ENCODE measurements around the gene FAM210A. TPM values are rescaled to one million over a fixed set of nuclear protein-coding genes. Genes with fewer than 3 reads are reported as not detected.

The FAM210A gene
- total and polyA plus RNA-seq, 9 of the 15 experiments (the other 6 are each of a cell fraction or from before 2014, with no cell fraction given) = 8.3 to 41.7 (median 19.1) TPM

GRCh38 chr18:13649397-13650390 lies 76.7 kb downstream of the FAM210A start (continued):
- TF ChIP-seq AFF4 (CRISPR knock-in tag; IDR thresholded peaks at IDR 0.05) (no peak), PKNOX1 (IDR thresholded peaks at IDR 0.05) (no peak), NR2F6 (CRISPR knock-in tag; IDR thresholded peaks at IDR 0.05) (no peak), BCOR (IDR thresholded peaks at IDR 0.05) (no peak)

DNA sequence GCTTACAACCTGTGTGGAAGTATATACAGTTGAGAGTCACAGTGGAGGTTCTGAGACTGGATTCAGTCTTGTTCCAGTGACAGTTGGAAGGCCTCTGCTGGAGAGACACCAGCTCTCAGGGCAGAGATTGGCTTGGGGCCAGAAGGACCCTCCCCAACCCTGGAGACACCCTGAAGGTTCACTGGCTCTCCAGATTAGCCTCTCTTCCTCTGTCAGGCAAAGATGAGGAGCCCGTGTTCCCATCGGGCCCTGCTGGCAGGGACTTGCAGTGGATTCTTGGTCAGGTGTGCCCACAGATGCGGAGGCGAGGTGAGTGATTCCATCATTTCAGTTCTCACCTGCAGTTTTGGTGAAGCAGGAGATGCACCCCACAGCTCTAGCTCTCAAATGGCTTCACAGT lies 78.6 kb downstream of the FAM210A start:
- ATAC-seq (no peak), FAIRE-seq (no peak), DNase-seq (ENCODE audit: extremely low read depth in 1 of 4, low spot score in 3 of 4) (no peak)
- Histone ChIP-seq H3K9ac (ENCODE audit: insufficient read depth in 1 of 2, low read depth in 2 of 2, low read length in 2 of 2) (no peak overlapping the region), H3K27ac (ENCODE audit: extremely low read depth, low read depth, low read length) (no peak overlapping the region), H3K27me3 (ENCODE audit: control insufficient read depth in 2 of 2, insufficient read depth in 2 of 2, low read length in 2 of 2) (peaks cover 38 to 40% of the 10 kb centered on the region in 2 experiments), H4K20me1 (replicated peaks; ENCODE audit: control insufficient read depth, insufficient read depth, low read length) (no peaks in the 10 kb centered on the region), H3K9me3 (replicated peaks; ENCODE audit: control insufficient read depth, insufficient read depth, low read depth, low read length) (no peaks in the 10 kb centered on the region), H2AFZ (ENCODE audit: low read depth, low read length) (no peak overlapping the region), H3K79me2 (ENCODE audit: control insufficient read depth, insufficient read depth, low read length) (no peaks in the 10 kb centered on the region), H3K9me1 (ENCODE audit: control insufficient read depth, insufficient read depth, low read length) (no peaks in the 10 kb centered on the region), H3K36me3 (ENCODE audit: control insufficient read depth, insufficient read depth, low read length) (no peaks in the 10 kb centered on the region), H3K4me1 (replicated peaks in 1 of 2; ENCODE audit: control insufficient read depth in 2 of 2, insufficient read depth in 2 of 2, low read length in 2 of 2) (no peaks in the 10 kb centered on the region), H3K4me3 (no peak overlapping the region), H3K4me2 (ENCODE audit: insufficient read depth, low read length) (no peak overlapping the region)
- BruUV-seq (replicated peaks) = no TSS peak
- intact Hi-C loops (cut with micrococcal nuclease) = no loop called here
- in situ Hi-C loops (cut with MboI) = no loop called here
- POLR2A ChIA-PET = no interaction called here
- 0% methylated on average over 4 of the region's 4 CpGs for WGBS (ENCODE audit: insufficient coverage, low coverage, missing lambda C conversion rate)
- no peak for TF ChIP-seq MXD1 (CRISPR knock-in tag; IDR thresholded peaks at IDR 0.05; ENCODE audit: borderline replicate concordance, poor library complexity, severe bottlenecking)
- no peak for TF ChIP-seq FOSL1 (tag; conservative IDR thresholded peaks at IDR 0.05)
- TF ChIP-seq, protein P1, sequence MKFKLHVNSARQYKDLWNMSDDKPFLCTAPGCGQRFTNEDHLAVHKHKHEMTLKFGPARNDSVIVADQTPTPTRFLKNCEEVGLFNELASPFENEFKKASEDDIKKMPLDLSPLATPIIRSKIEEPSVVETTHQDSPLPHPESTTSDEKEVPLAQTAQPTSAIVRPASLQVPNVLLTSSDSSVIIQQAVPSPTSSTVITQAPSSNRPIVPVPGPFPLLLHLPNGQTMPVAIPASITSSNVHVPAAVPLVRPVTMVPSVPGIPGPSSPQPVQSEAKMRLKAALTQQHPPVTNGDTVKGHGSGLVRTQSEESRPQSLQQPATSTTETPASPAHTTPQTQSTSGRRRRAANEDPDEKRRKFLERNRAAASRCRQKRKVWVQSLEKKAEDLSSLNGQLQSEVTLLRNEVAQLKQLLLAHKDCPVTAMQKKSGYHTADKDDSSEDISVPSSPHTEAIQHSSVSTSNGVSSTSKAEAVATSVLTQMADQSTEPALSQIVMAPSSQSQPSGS (CRISPR knock-in tag; IDR thresholded peaks at IDR 0.05) = no peak
- no peak for TF ChIP-seq CREB1 (IDR thresholded peaks at IDR 0.05)
- no peak for TF ChIP-seq CREB1 (CRISPR knock-in tag; IDR thresholded peaks at IDR 0.05)
- CTCF ChIA-PET (ENCODE audit: low intra/inter-chr PET ratio) = no interaction called here

All from K562 (cell line).